Esophagus squamous epithelium (tissue), 5 donors: Measurements from ENCODE around the gene LARGE2. TPM values are rescaled to one million over a fixed set of nuclear protein-coding genes. Genes with fewer than 3 reads are reported as not detected.

Experiments
- DNase-seq: peaks from one replicate; lab custom pipeline; 2025; lab: John Stamatoyannopoulos, UW
- H3K27ac ChIP-seq, 4 donors: fragments of 200-600 bp; sonication (generic); one replicate each; pipeline ENCODE4 v1.5.1; 2016 to 2019; ENCODE audit warnings: mild to moderate bottlenecking in 1 of 4
- H3K27me3 ChIP-seq, 4 donors: fragments of 200-600 bp; sonication (generic); 1 replicate in 3 of 4; 2 replicates in 1 of 4; pipeline versions ENCODE4 v1.5.1 to v1.6.0; 2017 to 2021; ENCODE audit warnings: antibody characterized with exemption in 1 of 4
- H3K36me3 ChIP-seq, 3 donors: fragments of 200-600 bp; sonication (generic); one replicate each; pipeline ENCODE4 v1.5.1; 2016 to 2019
- H3K4me1 ChIP-seq, 3 donors: fragments of 200-600 bp; sonication (generic); one replicate each; pipeline ENCODE4 v1.5.1; 2017 to 2019
- H3K4me3 ChIP-seq, 4 donors: fragments of 200-600 bp; sonication (generic); 1 replicate in 3 of 4; 2 replicates in 1 of 4; pipeline ENCODE4 v1.5.1; 2016 to 2019; ENCODE audit warnings: mild to moderate bottlenecking in 2 of 4, moderate library complexity in 1 of 4
- H3K9me3 ChIP-seq, 3 donors: fragments of 200-600 bp; sonication (generic); one replicate each; pipeline ENCODE4 v1.5.1; 2016 to 2019
- POLR2A ChIP-seq, 4 donors: fragments of 450-650 bp; IDR thresholded peaks; one replicate each; pipeline ENCODE4 v1.6.1; 2017; ENCODE audit warnings: antibody characterized with exemption in 4 of 4, mild to moderate bottlenecking in 4 of 4, moderate library complexity in 3 of 4
- WGBS, 2 donors: methylation state at CpG; one replicate each; pipeline ENCODE4 v1.1.5; 2018; 5-methylcytosine and 5-hydroxymethylcytosine counted together
- intact Hi-C: fragments of 100-400 bp; cut with DNase I; formaldehyde crosslinking; loops from one replicate; pipeline ENCODE4 v1.15.0; 2022
- total RNA-seq, 4 donors: library from RNA; depleted of rRNA; stranded (reverse); fragments of >200 nt; gene quantifications; one replicate each; pipeline ENCODE4 v1.1.0, GENCODE V29; 2016
- TF ChIP-seq, protein P1 (sequence below), 6 experiments: fragments of 450-650 bp in 4 of 6; fragments of 200-600 bp in 2 of 6; sonication (generic) in 2 of 6; IDR thresholded peaks; one replicate each; pipeline ENCODE4 v1.5.1; 2016 to 2019; ENCODE audit warnings: antibody characterized with exemption in 6 of 6, mild to moderate bottlenecking in 4 of 6, moderate library complexity in 4 of 6
- donor health status: DM: yes; HTN: yes; CAD: no.

The LARGE2 gene
- total RNA-seq, 4 donors from 2014 or later, result 12.4 to 18.3 (median 15.5) TPM

DNA sequence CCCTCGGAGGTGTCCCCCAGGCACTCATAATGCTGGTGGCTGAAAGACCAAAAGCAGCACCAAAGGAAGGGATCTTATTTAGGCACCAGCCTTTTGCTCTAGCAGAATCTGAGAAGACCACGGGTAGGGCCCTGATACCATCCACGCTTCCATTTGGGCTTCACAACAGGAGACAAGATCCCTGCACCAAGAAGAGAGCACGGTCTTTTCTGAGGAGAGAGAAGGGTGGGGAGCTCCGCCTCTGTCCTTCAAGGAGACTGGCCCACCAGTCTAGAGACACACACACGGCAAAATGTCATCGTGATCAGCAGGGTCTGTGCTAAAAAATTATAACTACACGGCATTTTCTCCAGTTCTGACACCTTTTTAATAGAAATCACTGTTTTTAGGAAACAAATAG is 9.8 kb downstream of the LARGE2 start:
- 28 to 65% methylated on average over 6 to 7 of the region's 8 CpGs for WGBS, 2 donors
- no peaks in the 10 kb centered on the region for H3K9me3 ChIP-seq
- peaks cover 36 to 89% (median 47%) of the 10 kb centered on the region in 3 donors for H3K4me1 ChIP-seq
- peaks cover 18 to 64% (median 21%) of the 10 kb centered on the region in 3 donors for H3K36me3 ChIP-seq
- H3K27me3 ChIP-seq, result no peaks in the 10 kb centered on the region
- H3K27ac ChIP-seq, result peak overlapping the region; percentile 66 to 82 (median 76)
- TF ChIP-seq, protein P1, sequence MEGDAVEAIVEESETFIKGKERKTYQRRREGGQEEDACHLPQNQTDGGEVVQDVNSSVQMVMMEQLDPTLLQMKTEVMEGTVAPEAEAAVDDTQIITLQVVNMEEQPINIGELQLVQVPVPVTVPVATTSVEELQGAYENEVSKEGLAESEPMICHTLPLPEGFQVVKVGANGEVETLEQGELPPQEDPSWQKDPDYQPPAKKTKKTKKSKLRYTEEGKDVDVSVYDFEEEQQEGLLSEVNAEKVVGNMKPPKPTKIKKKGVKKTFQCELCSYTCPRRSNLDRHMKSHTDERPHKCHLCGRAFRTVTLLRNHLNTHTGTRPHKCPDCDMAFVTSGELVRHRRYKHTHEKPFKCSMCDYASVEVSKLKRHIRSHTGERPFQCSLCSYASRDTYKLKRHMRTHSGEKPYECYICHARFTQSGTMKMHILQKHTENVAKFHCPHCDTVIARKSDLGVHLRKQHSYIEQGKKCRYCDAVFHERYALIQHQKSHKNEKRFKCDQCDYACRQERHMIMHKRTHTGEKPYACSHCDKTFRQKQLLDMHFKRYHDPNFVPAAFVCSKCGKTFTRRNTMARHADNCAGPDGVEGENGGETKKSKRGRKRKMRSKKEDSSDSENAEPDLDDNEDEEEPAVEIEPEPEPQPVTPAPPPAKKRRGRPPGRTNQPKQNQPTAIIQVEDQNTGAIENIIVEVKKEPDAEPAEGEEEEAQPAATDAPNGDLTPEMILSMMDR (IDR thresholded peaks at IDR 0.05), result no peak
- no peak for TF ChIP-seq POLR2A (IDR thresholded peaks at IDR 0.05)
- DNase-seq, result no peak
- H3K4me3 ChIP-seq, result no peak overlapping the region
- intact Hi-C loops, result no loop called here

DNA sequence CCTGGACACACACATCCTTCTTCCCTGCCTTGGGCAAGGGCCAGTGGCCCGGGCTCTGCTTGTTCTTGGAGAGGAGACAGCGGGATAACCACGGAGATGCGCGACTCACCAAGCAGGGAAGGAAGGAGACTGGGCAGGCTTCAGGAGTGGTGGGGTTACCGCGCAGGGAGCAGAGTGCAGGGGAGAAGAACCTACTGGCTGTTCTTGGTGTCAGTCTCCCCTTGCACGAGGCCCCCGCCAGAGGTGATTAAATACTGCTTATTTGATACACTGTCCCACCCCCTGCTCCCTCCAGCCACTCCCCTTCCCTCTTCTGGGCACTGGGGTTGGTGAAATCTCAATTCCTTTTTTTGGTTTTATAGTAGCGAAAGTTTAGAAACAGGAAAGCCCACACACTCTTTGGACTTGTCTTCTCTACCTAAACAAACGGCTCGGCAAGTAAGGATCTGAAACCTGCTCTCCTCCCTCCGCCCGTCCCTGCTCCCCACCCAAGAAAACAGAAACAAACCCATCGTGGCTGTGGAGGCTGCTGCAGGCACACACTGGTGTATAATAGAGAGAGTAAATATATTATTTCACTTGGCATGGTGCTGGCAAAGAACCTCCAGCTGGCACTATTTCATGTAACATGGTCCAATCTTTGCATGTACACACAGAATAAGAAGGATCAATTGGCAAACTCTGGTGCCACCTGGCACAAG is 10.8 kb downstream of the LARGE2 start:
- Histone ChIP-seq H3K4me1 (peaks cover 32 to 81% (median 45%) of the 10 kb centered on the region in 3 donors), H3K27ac (peak overlapping the region in 3 of 4 donors; percentile 50 to 82 (median 79)), H3K27me3 (no peaks in the 10 kb centered on the region), H3K36me3 (peaks cover 21 to 66% (median 21%) of the 10 kb centered on the region in 3 donors), H3K4me3 (peak overlapping the region in 2 of 4 donors; percentile 3 to 19), H3K9me3 (no peaks in the 10 kb centered on the region)
- TF ChIP-seq POLR2A (IDR thresholded peaks at IDR 0.05), result no peak
- TF ChIP-seq, protein P1 (IDR thresholded peaks at IDR 0.05), result no peak
- intact Hi-C loops, result no loop called here
- DNase-seq, result no peak
- WGBS, 2 donors, result 7 to 33% methylated on average over 8 to 9 of the region's 15 CpGs

DNA sequence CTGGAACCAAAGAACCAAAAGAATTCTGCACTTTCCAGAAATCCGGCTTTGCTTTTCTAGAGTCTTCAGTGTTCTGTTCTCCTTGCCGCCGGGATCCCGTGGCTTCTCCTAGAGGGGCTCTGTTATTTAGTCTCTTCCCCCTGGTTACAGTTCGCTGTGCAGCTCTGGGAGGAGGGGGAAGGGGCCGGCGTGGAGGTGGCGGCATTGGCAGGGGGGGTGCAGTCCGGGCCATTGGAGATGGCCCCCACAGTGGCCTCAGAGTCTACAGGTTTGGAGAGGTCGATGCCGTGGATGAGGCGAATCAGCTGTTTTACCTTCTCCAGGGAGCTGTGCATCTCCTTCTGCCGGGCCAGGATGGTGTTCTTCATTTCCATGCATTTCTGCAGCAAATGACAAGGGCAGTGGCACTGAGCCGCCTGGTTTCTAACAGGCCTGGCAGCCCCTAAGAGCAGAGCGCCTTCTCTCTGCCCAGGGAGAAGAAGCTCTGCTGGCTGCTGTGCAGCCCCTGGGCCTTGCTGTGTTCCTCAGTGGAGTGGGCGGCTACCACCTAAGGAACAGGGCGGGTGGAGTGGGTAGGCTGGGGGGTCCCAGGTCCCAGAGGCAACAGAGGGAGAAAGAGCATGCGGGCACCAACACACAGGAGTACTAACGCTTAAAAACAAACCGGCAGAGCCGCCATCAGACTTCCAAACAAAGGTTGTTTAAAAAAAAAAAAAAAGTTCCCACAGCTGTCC is 11.6 kb downstream of the LARGE2 start:
- no peak for TF ChIP-seq POLR2A (IDR thresholded peaks at IDR 0.05)
- TF ChIP-seq, protein P1 (IDR thresholded peaks at IDR 0.05), result no peak
- H3K4me1 ChIP-seq, result peaks cover 27 to 74% (median 42%) of the 10 kb centered on the region in 3 donors
- no peaks in the 10 kb centered on the region for H3K27me3 ChIP-seq
- H3K27ac ChIP-seq, result peak overlapping the region; percentile 7 to 79 (median 42)
- no peaks in the 10 kb centered on the region for H3K9me3 ChIP-seq
- 30 to 60% methylated on average over 7 to 13 of the region's 21 CpGs for WGBS, 2 donors
- intact Hi-C loops, result no loop called here
- no peak overlapping the region for H3K4me3 ChIP-seq
- no peak for DNase-seq
- H3K36me3 ChIP-seq, result peaks cover 21 to 73% (median 21%) of the 10 kb centered on the region in 3 donors

DNA sequence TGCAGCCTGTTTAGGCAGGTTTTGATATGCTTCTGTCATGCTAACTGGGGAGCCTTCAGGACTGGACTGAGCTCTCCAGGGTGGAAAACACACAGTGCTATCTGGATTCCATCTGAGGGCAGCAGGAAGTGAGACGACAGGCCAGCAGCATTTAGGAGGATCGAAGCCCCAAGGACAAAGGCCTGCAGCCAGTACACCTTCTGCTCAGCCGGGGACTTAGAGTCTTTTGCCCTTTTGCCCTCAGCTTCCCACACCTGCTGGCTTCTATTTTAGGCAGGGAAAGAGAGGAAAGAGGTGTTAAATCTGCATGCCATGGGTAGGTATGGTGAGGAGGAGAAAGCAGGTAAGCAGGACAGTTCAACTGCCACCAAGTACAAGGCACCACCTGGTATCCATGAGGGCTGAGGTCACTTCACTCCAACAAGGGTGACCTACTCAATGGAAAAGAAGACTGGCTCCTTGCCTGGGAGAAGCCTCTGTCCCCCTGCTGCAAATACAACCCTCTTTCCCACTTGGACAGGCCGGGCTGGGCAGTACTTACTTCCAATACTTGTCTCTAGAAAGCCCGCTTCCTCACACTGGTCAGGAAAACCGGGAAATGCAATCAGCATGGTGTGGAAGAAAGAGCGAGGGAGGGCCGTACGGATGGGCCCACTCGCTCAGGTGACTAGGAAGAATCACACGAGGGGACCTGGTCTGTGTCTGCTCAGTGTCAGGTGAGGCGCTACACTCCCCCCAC is 12.3 kb downstream of the LARGE2 start:
- Histone ChIP-seq H3K36me3 (peaks cover 21 to 75% (median 21%) of the 10 kb centered on the region in 3 donors), H3K9me3 (no peaks in the 10 kb centered on the region), H3K27me3 (no peaks in the 10 kb centered on the region), H3K4me3 (no peak overlapping the region), H3K27ac (peak overlapping the region in 3 of 4 donors; percentile 33 to 79 (median 50)), H3K4me1 (peaks cover 20 to 67% (median 37%) of the 10 kb centered on the region in 3 donors)
- intact Hi-C loops, result no loop called here
- TF ChIP-seq, protein P1 (IDR thresholded peaks at IDR 0.05), result no peak
- no peak for TF ChIP-seq POLR2A (IDR thresholded peaks at IDR 0.05)
- no peak for DNase-seq
- 67 to 73% methylated on average over 11 to 12 of the region's 12 CpGs for WGBS, 2 donors
